ENCODE results near the gene FIBP. TPM values are rescaled to one million over a fixed set of nuclear protein-coding genes. Genes with fewer than 3 reads are reported as not detected.
"Not testable (repeated sequence)": the region's sequence is repeated elsewhere in the genome, so short reads cannot be mapped to it uniquely, and the experiment has no call there.

FIBP gene
- total RNA-seq, 1 donor from 2014 or later = 115 TPM

DNA sequence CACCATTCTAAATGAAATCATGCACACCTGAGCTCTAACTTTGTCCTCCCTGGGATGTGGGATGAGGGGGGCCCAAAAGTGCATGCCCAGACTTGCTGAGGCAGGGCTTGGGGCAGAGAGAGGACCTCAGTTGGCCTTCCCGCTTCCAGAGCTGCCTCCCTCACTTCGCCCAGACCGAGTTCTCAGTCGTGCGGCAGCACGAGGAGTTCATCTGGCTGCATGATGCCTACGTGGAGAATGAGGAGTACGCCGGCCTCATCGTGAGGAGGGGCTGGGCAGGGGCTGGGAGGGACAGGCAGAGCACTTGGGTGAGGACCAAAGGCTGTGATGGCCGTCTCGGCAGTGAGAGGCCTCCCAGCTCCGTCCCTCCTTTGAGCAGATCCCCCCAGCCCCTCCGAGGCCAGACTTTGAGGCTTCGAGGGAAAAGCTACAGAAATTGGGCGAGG is 38.5 kb downstream of the FIBP start:
- Mint-ChIP-seq H3K36me3 (ENCODE audit: unreplicated experiment) (no peaks in the 10 kb centered on the region), H3K4me3 (ENCODE audit: unreplicated experiment) (no peak overlapping the region), H3K9me3 (ENCODE audit: unreplicated experiment) (peaks cover 10% of the 10 kb centered on the region), H3K4me1 (ENCODE audit: low read depth, unreplicated experiment) (peaks cover 5% of the 10 kb centered on the region), H3K27me3 (ENCODE audit: unreplicated experiment) (peaks cover 8% of the 10 kb centered on the region), H3K27ac (ENCODE audit: unreplicated experiment) (no peak overlapping the region)
- DNase-seq = no peak
- TF ChIP-seq CTCF (IDR thresholded peaks at IDR 0.05; ENCODE audit: partially characterized antibody, unreplicated experiment) = no peak

- DNase-seq = no peak
- H3K36me3 Mint-ChIP-seq (ENCODE audit: unreplicated experiment) = no peaks in the 10 kb centered on the region
- TF ChIP-seq CTCF (IDR thresholded peaks at IDR 0.05; ENCODE audit: partially characterized antibody, unreplicated experiment) = no peak
- H3K9me3 Mint-ChIP-seq (ENCODE audit: unreplicated experiment) = peaks cover 10% of the 10 kb centered on the region
- H3K27ac Mint-ChIP-seq (ENCODE audit: unreplicated experiment) = no peak overlapping the region
- H3K27me3 Mint-ChIP-seq (ENCODE audit: unreplicated experiment) = peaks cover 8% of the 10 kb centered on the region
- H3K4me1 Mint-ChIP-seq (ENCODE audit: low read depth, unreplicated experiment) = peaks cover 1% of the 10 kb centered on the region
- no peak overlapping the region for H3K4me3 Mint-ChIP-seq (ENCODE audit: unreplicated experiment)
These were observed 38.9 kb downstream of the FIBP start for GRCh38 chr11:65849366-65849765.

- H3K27me3 Mint-ChIP-seq (ENCODE audit: unreplicated experiment); DNase-seq; H3K4me1 Mint-ChIP-seq (ENCODE audit: low read depth, unreplicated experiment); H3K27ac Mint-ChIP-seq (ENCODE audit: unreplicated experiment); H3K9me3 Mint-ChIP-seq (ENCODE audit: unreplicated experiment); H3K36me3 Mint-ChIP-seq (ENCODE audit: unreplicated experiment); H3K4me3 Mint-ChIP-seq (ENCODE audit: unreplicated experiment): not testable (repeated sequence)
These were observed 39.6 kb downstream of the FIBP start for GRCh38 chr11:65848693-65849092.

DNA sequence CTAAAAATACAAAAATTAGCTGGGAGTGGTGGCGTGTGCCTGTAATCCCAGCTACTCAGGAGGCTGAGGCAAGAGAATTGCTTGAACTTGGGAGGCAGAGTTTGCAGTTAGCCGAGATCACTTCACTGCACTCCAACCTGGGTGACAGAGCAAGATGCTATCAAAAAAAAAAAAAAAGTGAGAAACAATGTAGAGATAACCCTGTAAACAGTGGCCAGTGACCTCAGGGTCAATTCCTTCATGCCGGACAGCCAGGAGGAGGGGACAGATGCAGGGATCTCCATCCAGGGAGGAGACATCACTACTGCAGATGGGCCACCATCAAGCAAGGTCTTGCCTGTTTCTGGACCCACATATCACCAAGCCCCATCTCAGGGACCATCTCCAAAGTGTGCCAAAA is 40.5 kb downstream of the FIBP start:
- Mint-ChIP-seq H3K4me1 (ENCODE audit: low read depth, unreplicated experiment) (no peaks in the 10 kb centered on the region), H3K4me3 (ENCODE audit: unreplicated experiment) (no peak overlapping the region), H3K27me3 (ENCODE audit: unreplicated experiment) (peaks cover 8% of the 10 kb centered on the region), H3K27ac (ENCODE audit: unreplicated experiment) (no peak overlapping the region), H3K9me3 (ENCODE audit: unreplicated experiment) (peaks cover 7% of the 10 kb centered on the region), H3K36me3 (ENCODE audit: unreplicated experiment) (no peaks in the 10 kb centered on the region)
- TF ChIP-seq CTCF (IDR thresholded peaks at IDR 0.05; ENCODE audit: partially characterized antibody, unreplicated experiment) = no peak
- DNase-seq = no peak

DNA sequence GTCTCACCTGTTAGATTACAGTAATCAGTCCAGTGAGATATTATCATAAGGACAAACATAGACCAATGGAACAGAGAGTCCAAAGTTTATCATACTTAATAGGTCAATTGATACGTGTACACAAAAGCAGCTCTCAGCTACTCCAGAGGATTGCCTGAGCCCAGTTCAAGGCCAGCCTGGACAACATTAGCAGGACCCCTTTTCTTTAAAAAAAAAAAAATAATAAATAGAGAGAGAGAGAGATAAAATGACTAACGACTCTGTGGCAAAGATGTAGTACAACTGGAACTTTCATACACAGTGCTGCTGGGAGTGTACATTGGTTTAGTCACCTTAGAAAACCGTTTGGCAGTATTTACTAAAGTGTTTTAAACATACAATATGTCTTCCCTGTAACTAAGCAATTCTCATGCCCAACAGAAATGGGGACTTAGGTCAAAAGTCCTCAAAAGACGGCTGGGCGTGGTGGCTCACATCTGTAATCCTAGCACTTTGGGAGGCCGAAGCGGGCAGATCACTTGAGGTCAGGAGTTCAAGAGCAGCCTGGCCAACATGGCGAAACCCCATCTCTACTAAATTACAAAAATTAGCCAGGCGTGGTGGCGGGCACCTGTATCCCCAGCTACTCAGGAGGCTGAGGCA is 43.9 kb downstream of the FIBP start:
- H3K27me3 Mint-ChIP-seq (ENCODE audit: unreplicated experiment) = peaks cover 3% of the 10 kb centered on the region
- no peak for DNase-seq
- no peak overlapping the region for H3K27ac Mint-ChIP-seq (ENCODE audit: unreplicated experiment)
- H3K4me3 Mint-ChIP-seq (ENCODE audit: unreplicated experiment) = no peak overlapping the region
- no peak for TF ChIP-seq CTCF (IDR thresholded peaks at IDR 0.05; ENCODE audit: partially characterized antibody, unreplicated experiment)
- H3K36me3 Mint-ChIP-seq (ENCODE audit: unreplicated experiment) = no peaks in the 10 kb centered on the region
- H3K9me3 Mint-ChIP-seq (ENCODE audit: unreplicated experiment) = no peaks in the 10 kb centered on the region
- no peaks in the 10 kb centered on the region for H3K4me1 Mint-ChIP-seq (ENCODE audit: low read depth, unreplicated experiment)

Data from glutamatergic neuron (in vitro differentiated cells).